Activated T-cell treated with anti-CD3 and anti-CD28 coated beads for 4 hours (primary cell): Measurements from ENCODE around the gene FNDC3B.

Source experiments
- DNase-seq: peaks from one replicate; pipeline ENCODE4 v3.0.0-alpha.2; 2020

Gene FNDC3B

DNA sequence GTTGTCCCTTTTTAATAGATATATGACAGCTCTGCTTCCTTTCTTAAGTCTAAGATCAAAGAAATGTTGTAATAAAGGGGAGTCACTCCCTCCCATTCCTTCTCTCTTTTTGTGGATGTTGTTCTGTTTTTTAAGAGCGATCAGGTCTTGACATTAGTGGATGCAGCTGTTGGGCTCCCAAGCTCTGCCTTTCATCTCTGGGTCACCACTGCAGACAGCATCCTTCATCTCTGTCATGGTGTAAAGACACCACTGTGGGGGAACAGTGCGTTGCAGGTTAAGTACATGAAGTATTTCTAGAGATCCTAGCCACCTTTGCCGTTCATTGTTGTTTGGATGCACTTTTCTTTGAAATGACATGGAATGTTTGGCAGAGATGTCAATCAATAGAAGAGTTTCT is 17.7 kb downstream of the FNDC3B start:
- no peak for DNase-seq

DNA sequence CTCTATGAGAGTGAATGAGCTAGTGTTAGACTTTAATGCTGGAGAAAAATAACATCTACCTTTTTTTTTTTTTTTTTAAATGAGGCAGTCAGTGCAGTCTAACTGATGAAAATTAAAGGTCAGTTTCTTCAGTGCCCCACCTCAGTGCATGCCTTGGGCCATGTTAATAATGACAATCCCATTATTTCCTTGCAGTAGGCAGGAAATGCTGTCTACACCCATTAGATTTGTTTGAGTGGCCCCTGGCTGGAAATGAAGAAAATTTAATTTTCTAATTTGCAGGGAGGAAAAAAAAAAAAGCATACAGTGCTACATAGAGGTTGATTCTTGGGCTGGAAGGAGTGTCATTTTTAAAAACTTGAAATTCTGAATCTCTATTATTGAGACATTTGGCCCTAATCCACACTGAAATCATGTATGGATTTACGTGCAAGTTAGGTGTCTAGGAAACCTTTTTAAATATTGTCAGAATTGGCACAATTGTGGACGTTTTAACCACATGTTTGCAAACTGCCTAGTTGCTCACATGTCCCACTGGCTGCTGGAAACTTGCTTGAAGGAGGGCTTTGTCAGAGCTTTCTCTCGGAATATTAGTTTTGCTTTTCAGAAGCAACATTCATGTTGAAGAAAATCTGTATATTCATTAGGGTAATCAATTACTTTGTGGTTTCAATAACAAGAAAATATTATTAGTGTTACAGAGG is 18.4 kb downstream of the FNDC3B start:
- no peak for DNase-seq

DNA sequence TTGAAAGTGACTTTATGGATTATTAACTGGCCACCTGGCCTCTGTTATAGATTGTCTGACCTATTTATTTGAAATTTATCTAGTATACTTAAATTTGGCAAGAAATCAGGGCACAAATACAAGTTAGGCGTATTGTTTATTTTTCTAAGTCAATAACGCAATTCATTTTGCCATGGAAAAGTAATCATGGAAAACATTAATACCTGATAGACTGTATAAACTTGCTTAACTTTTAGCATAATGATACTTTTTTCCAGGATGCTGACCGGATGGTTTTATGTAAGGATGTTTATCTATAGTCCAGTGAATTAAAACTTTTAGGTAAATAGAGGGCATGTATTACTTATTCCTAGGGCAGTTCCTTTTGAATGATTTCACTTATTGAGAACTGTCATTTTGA is 20.2 kb downstream of the FNDC3B start:
- no peak for DNase-seq

DNA sequence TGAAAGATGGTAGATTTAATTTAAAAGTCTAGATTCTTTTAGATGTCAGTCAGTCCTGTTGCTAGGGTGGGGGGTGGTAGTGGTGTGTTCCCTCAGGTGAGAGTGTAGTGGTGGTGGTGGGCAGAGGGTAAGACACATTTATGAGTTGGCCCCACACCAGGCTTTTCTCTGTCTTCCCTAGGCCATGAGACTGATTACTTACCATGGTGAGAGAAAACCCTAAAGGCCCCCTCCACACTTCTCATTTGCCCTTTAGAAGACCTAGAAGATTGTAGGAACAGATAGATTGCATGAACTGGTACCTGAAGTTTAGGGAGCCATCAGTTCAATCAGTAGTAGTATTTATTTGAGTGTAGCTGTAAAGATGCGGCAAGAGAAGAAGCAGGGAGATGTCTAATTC is 20.9 kb downstream of the FNDC3B start:
- no peak for DNase-seq

DNA sequence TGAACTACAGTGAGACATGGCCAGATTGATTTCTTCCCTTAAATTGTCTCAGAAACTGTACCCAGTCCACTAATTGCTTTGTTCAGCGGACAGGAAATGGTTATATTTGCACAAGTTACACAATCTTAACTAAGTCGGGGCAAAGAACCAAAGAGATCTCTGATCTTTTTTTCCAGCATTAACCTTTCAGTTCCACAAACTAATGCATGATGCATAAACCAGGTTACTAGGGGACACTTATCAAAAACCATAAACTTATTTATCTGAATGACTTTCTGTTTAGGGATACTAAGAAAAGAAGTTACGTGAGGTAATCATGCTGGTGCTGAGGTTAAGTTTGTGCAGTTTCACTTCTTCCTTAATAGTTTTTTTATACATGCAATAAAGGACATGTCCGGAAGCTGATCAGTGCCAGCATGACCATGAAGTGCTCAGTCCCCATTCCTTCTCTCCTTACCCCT is 22.4 kb downstream of the FNDC3B start:
- DNase-seq = no peak

DNA sequence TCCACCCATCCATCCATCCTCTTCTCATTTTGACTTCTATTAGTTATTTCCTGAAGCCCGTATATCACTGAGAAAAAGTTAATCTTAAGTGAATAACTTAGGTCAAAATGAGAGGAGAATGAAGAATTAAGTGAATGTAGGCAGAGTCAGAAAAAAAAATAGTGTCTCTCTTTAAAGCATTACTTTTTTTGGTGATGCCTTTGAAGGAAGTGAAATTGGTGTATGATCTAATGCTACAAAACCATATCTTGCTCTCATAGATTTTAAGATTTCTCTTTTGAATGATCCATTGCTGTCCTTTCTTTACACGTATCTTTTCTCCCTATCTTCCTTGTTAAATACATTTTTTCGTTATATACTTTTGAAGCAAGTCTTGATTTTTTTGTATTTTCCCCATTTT is 23.4 kb downstream of the FNDC3B start:
- no peak for DNase-seq

DNA sequence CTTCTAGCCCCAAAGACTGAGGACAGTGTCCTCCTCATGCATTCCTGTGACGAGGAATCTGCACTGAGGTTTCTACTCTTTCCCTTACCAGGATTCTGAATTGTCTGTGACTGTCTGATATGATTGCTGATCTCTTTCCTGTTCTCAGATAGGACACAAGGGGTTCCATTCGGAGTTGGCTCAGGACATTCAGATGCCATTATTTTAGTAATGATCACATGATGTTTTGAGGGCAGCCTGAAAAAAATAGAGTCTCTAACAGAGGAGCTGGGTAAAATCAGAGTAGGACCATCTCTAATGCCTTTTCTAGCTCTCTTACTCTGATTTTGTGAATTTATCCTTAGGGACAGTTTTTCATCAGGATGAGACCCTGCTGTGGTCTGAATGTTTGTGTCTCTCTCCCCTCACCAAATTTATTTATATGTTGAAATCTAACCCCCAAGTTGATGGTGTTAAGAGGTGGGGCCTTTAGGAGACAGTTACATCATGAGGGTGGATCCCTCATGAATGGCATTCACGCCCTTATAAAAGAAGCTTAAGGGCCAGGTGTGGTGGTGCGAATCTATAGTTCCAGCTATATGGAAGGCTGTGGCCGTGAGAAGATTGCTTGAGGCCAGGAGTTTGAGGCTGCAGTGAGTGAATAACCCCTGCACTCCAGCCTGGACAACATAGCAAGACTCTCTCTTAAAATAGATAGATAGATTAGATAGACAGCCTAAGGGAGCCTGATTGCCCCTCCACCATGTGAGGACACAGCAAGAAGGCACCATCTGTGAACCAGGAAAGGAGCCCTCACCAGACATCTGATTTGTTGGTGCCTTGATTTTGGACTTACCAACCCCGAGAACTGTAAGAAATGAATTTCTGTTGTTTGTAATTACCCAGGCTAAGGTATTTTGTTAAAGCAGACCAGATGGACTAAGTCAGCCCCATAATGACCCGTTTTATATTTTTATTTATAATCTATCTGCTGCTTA is 24.4 kb downstream of the FNDC3B start:
- no peak for DNase-seq

DNA sequence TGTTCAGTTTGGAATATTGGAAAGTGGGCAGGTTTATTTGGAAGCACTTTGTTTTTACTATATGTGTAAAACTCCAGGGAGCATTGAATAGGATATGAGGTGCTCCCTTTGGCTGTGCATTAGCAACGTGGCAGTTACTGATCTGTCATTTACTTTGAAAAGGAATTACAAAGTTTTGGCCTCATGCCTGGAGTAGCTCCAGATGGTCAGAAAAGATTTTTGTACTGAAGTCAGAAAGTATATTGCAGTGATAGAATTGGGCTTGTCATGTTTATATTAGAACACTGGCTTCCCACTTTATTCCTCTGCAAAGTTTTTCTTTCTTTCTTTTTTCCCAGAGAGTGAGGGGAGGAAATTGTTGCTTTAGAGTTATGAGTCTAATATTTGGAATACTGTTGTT is 26.1 kb downstream of the FNDC3B start:
- DNase-seq = no peak

DNA sequence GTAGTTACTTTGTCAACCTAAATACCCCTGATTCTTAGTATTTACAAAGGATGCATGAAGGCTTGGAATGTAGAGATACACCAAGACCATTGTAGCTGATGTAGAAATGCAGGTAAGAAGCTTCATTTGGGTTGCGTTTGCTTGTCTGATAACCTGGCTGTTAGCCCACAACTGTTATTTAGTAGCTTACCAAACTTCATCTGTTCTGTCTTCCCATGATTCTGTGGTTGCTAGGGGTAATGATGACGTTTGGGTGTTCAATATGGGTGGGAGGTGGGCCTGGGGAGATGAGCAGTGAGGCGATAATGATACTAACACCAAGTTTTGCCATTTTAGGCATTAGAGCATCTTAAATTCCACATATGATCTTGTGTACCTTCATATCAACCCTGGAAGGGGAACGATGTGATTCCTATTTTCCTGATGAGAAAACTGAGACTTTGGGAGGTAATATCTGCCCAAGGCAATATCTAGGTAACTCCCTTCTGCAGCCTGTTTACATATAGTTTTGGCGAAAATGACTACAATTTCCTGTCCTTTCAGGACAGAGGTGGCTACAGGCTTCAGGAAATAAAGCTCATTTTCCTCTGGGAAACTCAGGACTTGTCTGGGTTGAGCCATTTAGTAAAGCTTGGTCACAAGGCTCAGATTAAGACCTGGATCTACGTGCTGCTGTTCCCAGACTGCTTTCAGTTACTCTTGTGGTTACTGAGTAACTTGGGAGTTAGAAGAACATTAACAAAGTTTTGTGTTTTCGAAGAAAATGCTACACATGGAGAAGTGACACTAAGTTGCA is 26.8 kb downstream of the FNDC3B start:
- no peak for DNase-seq

DNA sequence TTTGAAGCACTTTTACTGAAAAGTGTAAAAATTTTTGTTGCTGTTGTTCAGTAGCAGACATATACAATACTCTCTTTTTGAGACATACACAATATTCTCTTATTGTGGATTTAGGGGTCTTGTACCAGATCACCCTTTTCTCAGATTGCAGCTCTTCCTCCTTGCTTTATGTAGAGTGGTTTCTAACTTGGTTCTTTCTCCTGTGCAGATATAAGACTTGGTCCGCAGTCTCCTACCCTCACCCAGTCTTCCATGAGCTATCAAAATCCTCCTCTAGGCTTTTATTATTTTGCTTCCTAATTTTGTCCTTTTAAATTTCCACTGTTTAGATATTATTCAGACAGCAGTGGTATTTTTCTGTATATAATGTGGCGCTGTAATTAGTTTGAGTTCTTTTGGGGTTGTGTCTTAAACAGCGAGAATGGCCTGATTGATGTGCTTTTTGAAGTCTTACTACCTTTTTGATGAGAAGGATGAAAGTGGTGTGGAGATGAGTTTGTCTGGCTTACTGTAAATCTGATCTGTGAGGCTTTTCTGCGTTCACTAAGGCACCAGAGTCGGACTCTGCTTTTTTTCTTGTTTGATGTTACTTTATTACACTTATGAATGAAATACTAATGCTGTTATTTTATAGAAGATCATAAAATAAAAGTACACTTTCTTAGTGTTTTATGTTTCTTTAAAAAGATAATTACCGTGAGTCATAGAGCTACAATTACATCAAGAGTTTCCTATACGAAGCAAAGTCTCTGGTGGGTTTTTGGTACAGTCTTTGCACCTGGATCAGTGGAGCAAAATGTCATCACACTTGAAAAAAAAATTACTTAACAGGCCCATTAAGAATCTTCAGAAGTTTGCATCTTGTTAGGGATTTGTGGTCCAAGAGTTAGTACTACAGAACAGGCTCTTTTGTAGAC is 27.8 kb downstream of the FNDC3B start:
- no peak for DNase-seq

DNA sequence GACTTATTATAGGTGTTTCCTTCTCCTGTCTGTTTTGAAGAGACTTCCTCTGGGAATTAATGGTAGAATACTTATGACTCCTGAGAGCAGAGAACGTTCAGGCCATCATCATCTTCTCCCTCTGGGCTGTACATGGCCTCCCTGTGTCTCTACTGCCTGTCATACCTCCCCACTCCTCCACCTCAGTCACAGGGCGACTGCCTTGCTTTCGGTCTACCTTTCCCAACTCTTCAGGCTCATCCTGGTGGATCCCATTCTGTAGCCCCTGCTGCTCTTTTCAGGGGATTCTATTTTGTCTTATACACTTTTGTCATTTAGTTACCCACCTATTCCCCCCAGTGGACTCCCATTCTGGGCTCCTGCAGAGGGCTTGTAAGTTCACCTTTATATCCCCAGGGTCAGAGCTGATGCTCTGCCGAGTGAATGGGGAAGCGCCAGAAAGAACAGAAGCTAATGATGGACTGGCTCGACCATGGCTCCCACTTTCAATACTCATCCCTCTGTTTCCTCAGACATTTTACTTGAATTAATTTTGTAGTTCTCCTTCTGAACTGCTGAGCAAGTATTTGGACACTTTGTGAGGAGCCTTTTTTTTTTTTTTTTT is 28.6 kb downstream of the FNDC3B start:
- DNase-seq = no peak

DNA sequence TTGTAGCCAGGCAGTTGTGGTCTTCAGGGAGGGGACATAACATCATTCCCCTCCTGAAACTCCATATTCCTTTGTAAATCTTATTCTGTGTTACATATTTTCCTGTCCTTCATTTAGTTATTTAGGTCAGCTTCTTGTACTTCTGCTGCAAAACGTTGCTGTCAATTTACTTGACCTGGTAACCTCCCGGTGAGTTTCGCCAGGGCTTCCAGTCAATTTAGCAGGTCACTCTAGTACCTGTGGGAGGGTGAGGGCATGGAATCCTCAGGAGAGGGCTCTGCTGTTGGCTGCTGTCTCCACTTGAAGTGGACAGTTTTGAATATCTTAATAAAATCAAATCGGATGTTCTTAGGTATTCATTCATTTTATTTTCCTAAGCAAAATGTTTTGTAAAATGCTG is 29.6 kb downstream of the FNDC3B start:
- DNase-seq = no peak

DNA sequence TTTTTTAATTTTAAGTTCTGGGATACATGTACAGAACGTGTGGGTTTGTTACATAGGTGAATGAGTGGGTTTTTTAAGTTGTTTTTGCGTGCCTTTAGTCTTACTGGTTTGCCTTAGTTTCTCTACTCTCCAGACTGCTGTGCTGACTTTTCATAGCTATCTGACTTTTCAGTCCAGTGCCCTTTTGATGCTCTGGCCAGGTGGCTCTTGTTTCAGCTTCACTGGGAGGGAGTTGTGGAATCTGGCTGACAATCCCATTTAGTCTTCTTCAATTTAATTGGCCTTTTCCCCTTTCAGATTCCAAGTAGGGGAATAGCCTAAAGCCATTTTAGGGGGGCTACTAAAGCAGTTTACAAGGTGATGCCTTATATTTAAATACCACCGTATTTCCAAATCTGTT is 30.1 kb downstream of the FNDC3B start:
- no peak for DNase-seq

DNA sequence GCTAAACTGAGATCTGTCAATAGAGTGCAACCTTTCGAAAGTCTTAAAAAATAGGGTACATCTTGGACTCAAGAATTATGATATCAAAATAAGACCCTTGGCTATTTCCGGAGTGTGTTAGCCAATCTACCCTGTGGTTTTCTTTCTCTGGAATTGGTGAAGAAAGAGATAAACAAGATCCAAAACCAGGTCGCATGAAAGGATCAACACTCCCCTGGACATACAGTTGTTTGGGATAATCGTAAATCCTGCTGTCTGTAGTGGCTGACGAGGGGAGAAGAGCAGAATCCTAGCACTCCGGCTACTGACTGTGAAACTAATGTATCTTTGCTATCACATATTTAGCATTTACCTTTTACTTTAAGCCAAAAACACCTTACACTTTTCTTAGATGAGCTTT is 30.9 kb downstream of the FNDC3B start:
- no peak for DNase-seq

DNA sequence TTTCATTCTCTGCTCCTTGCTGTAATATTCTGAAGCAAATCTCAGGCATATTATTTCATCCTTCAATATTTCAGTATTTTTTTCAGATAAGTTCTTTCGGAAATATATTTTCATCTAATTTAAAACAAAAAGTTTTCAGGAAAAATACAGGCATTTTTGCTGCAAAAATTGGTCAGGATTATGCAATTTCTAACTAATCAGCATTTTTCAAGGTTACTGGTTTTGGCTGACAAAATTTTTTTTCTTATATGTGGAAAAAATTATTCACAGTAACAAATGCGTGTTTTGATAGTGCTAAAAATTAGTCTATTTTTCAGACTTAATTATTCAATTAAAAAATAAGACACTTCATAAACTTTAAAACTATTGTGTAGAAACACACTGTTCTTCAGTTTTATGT is 31.4 kb downstream of the FNDC3B start:
- no peak for DNase-seq

DNA sequence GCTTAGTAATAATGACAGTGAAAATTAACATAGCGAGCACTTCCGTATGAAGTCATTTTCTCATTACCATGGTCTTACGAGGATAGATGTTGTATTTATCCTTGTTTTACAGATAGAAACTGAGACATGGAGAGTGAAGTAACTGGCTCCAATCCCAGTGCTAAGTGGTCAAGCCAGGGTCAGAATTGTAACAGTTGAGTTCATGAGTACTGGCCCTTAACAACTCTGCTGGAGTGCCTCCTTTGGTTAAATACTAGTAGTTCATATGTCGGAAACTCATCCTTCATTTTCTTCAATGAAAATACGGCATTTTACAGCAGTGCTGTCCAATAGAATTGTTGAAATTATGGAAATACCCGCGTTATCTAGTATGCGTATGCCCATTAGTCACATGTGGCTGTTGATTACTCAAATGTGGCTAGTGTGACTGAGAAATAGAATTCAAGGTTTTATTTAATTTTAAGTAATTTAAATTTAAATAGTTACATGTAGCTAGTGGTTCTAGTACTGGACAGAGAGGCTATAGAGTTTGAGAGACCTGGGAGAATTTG is 32.5 kb downstream of the FNDC3B start:
- no peak for DNase-seq

DNA sequence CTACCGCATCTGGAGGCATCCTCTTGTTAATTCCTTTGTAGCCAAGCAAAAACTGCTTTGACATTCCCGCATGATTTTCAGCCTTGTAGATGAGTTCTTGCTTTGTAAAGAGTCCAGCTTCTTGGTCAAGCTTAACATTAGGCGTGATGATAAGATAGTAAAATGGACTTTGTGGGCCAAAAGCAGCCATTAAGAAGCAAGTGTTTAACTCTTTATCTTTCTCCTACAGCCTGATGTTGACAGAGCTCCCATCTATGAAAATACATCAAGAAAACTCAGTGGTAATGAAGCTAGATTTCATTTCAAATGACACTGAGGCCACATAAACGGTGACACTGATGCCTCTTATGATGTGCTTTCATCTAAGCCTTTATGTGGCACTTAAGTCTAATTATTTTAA is 33.2 kb downstream of the FNDC3B start:
- no peak for DNase-seq

DNA sequence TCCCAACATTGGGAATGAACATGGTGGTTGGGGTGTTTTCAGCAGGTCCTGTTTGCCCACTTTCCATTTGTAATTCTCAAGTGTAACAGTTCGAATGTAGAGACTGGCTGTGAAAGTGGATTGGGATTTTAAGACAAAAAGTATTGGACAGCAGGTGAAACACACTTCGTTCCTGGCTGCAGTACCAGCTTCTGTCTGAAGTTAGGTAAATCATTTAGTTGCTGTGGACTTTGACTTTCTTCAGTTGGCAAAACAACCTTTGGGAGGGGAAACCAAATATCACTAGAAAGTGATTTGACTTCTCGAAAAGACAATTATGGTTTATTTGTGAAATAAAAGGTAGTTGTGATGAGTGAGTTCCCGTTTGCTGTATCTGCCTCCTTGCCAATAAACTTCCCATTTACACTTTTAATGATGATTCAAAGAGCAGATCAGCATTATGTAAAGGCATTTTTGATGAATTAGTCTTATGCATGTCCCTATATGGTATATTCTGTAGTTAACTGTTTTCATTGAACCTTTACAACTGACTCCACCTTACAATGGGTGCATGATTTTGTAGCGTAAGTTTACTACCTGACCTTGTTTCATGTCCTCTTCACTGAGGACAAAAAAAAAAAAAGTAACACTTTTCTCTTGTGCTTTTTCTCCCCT is 34.0 kb downstream of the FNDC3B start:
- no peak for DNase-seq

DNA sequence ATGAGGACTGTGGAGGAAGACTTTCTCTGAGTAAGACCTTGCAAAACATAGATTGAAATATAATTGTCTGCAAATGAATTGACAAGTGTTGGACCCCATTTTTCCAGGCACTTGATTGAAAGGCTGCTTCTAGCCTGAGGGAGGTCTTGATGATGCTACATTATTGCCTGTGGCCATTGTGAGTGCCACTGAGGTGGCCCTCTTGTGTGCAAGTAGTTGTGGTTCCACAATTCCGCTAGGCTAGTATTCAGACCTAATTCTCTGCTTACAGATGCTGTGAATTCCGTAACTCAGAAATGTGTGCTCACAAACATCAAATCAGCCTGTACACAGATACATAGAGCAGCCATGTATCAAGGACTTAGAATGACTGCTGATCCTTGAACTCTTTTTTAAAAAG is 34.7 kb downstream of the FNDC3B start:
- no peak for DNase-seq

DNA sequence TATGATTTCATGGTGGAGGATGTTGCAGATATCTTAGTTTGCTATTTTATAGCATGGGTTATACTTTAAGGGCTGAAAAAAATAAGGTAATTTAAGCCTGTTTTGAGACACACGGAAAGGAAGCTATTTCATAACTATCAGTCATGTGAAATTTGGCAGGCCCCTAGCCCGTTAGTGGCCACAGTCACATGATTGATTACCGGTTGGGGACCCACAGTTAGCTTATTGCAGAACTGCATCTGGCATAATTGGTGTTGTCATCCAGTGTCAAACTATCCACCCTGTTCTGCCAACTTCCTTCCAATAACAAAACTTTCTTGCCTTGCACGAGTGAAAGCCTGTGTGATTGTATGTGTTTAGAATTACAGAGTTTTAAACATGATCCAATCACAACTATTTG is 35.2 kb downstream of the FNDC3B start:
- DNase-seq = no peak

DNA sequence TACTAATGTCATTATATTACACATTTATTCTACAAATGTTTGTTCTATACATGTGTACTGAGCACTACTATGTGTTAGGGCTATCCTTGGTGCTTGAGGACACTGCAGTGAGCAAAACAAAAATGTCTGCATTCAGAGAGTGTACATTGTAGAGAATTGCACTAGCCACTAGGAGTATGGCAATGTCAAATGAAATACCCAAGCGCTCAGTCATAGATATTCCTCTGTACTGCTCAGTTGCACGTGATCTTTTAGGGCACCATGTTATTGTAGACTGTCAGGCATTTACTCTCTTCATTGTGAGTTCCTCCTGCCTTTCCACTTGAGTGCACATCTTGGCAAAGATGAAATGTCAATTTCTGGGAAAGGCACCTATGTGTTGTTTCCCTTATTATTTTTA is 36.8 kb downstream of the FNDC3B start:
- no peak for DNase-seq
